Heart left ventricle (tissue), 13 donors: ENCODE data around the gene MVP.

Experiments used
- CTCF ChIP-seq, 12 donors: fragments of 200-600 bp; sonication (generic) in 4 of 12; IDR thresholded peaks; one replicate each; pipeline versions ENCODE4 v1.5.0 to v1.8.0; 2018 to 2022; ENCODE audit warnings: antibody characterized with exemption in 12 of 12, mild to moderate bottlenecking in 5 of 12
- POLR2A ChIP-seq, 2 donors: fragments of 450-650 bp; IDR thresholded peaks; one replicate each; pipeline ENCODE4 v1.6.1; 2017; ENCODE audit warnings: antibody characterized with exemption in 2 of 2, mild to moderate bottlenecking in 2 of 2, moderate library complexity in 2 of 2
- donor health status: ischemic (EF 13 %, LVEDD 7.1; RV severe dilation, severe dysfunction).
- donor health status: DM: no; HTN: yes; CAD: no.
- donor health status: DM: no; HTN: no; CAD: no.
- donor health status: ischemic (EF 25% LVEDD 6.9; RV normal size, moderate dysfunction).
- donor health status: ischemic (EF 25% LVEDD 5.7; RV mildly dilated, moderate dysfunction).
- donor health status: ischemic (EF 35%, LVEDD 5.7; RV mildly dilated, moderate dysfunction).
- donor health status: nonischemic (EF 11% LVEDD 7.7; RV severe dilation, severe dysfunction).
- donor health status: DM: yes; HTN: yes; CAD: no.
- donor health status: PGD.
- donor health status: ischemic (EF 29% LVEDD 5.4; RV normal size, mild dysfunction).
- donor health status: nonischemic (EF 23%, LVEDD 6.1; RV moderate dilation, normal function).

- TF ChIP-seq POLR2A (IDR thresholded peaks at IDR 0.05) = no peak
- TF ChIP-seq CTCF (IDR thresholded peaks at IDR 0.05) = no peak
Observed at GRCh38 chr16:29826342-29826695, 6.1 kb downstream of the MVP start.
